HG03457 (cell line): ENCODE results near the gene ADGRD2.

Experiments used
- ATAC-seq: cut with Tn5 transposase; IDR thresholded peaks from one replicate; pipeline ENCODE4 v1.9.1; 2021; ENCODE audit warnings: moderate number of reproducible peaks; ENCODE audit not compliant: unreplicated experiment

Gene ADGRD2

DNA sequence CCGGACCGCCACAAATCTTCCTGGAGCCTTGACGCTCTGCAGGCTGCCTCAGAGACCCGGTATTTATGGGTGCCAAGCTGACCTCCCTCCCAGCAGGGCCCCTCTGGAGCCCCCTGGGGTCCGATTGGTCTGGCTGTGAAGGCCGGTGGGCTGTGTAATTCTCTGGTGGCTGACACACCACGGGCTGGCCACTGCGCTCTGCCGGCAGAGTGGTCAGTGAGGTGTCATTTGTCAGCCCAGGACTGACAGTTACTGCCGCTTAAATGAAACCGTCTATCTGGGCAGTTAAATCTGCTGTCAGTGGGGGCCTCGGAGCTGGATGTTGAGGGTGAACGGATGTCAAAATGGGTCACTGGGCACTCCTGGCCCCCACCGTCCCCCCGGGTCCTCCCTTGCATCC is 46.2 kb downstream of the ADGRD2 start:
- ATAC-seq, result no peak

- ATAC-seq, result no peak
Measured at GRCh38 chr9:124497441-124497840, 47.2 kb downstream of the ADGRD2 start.

GRCh38 chr9:124498040-124498439 is 47.8 kb downstream of the ADGRD2 start:
- ATAC-seq, result no peak

GRCh38 chr9:124498499-124499146 is 48.4 kb downstream of the ADGRD2 start:
- ATAC-seq, result no peak

GRCh38 chr9:124499216-124499615 is 49.0 kb downstream of the ADGRD2 start:
- no peak for ATAC-seq

GRCh38 chr9:124500028-124500795 is 50.0 kb downstream of the ADGRD2 start:
- ATAC-seq, result no peak

DNA sequence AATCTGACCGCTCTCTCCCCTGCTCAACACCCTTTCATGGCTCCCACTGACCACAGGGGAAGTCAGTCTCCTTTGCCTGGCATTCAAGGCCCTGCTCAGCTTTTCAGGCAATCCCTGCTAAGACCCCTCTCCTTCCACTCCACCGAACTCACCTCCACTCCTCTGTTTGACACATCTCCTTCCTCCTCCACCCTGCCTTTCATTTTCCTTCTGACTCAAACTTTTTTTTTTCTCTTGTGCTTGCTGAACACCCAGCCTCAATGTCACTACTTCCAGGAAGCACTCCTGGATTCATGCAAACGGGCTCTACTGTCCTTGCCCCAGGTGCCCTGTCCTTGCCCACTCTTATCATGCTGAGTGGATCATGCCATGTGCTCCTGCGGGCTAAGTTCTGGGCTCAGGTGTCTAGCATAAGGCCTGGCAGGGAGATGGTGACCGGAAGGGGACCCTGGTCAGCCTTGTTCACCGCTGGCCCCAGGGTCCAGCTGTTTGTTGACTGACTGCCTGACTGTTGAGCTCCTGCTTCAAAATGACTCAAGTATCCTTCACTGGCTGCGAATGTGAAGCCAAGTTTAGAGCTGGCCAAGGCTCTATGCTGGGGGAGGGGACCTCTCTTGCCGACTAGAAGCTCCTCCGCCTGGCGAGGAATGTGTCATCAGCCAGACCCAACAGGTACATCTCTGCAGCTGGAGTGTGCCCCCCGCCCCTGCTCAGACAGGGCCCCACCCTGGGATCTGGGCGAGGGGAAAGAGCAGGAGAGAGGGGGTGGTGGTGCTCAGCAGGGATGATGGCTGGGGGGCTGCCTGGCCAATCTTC is 50.8 kb downstream of the ADGRD2 start:
- ATAC-seq, result no peak

GRCh38 chr9:124501771-124502320 is 51.6 kb downstream of the ADGRD2 start:
- no peak for ATAC-seq

DNA sequence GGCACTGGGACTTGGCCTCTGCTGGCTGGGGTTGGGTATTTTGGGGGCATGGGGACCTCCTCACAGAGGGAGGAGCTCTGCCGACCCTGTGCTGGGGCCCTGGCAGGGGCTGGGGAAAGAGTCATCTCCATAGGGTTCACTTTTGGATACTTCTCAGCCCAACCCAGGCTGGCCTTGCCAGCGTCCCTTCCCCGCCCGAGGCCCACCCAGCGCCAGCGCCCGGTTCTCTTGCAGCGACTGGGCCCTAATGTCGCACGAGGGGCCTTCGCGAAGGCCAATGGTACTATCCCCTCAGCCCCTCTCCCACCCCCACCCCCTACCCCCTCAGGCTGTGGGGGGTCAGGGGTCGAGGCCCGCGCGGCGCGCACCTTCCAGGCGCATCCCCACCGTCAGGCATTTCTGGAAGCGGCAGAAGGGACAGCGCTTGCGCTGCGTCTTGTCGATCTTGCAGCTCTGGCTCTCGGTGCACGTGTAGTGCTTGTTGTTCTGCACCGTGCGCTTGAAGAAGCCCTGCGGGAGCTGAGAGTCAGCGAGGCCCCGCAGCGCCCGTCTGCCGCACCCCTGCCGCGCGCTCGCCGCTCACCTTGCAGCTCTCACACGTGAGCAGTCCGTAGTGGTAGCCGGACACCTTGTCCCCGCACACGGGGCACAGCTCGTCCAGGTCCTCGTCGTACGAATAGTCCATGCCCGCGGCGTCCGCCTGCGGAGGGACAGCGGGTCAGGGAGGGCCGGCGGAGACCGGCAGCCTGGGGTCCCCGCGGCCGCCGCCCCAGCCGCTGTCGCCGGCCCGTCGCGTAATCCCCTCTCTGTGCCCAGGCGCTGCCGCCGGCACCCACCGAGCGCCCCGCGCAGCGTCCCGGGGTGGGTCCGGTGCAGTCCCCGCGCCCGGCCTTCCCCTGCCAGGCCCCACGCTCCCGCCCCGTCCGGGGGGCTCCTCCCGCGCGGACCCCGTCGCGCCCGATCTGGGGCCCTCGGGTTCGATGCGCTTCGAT is 52.8 kb downstream of the ADGRD2 start:
- no peak for ATAC-seq

GRCh38 chr9:124503713-124504529 is 53.7 kb downstream of the ADGRD2 start:
- ATAC-seq, result no peak

DNA sequence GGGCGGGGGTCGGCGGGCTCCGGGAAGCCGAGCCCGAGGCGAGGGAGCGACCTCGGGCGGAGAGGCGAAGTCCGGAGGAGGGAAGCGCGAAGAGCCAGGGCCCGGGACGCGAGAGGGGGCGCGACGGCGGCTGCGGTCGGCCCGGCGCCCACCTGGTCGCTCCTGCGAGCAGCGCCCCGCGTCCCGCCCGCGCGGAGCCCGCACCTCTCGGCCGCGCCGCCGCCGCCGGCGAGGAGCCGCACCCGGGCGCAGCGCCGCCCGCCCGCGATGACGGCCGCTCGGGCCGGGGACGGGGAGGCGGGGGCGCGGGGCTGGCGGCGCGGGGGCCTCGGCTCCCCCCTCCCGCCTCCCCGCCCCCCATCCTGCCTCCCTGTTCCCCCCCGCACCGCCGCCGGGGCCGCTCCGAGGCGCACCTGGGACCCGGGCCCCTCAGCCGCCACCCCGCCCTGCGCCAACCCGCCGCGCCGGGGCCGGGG is 54.3 kb downstream of the ADGRD2 start:
- no peak for ATAC-seq

DNA sequence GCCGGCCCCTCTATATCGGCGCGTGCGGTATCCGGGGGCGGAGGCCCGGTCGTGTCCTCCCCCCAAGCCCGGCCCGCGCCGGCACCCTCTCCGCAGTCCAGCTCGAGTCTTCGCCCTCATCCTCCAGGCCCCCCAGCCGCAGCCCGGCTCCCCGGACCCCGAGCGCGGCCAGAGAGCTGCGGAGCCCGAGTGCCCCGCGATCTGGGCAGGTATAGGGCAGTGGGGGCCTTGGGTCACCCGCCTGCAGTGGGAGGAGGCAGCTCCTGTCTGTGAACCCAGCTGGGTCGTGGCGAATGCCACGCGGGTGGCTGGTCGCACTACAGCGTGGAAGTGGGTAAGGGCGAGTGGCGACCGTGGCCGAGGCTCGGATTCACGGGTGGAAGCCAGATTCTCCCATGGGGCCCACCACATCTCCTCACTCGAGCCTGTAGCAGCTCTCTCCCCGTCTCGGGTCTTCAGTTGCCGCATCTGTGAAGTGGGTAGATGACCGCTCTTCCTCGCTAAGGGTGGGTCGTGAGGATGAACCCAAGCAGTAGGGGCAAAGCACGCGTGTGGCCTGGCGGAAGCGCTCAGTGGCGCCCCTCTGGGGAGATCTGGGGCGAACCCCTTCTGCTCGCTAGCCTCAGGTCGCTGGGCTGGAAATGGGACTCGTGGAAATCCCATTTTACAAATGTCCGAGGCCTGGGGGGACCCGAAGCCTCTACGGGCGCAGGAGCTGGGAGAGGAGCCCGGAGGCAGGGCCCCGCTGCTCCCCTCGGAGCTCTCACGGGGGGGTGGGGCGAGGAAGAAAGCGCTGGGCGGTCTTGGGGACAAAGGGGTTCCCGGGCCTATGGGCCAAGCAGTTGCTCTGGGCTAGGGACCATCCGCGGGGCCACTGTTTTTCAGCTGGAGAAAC is 55.0 kb downstream of the ADGRD2 start:
- ATAC-seq, result no peak

DNA sequence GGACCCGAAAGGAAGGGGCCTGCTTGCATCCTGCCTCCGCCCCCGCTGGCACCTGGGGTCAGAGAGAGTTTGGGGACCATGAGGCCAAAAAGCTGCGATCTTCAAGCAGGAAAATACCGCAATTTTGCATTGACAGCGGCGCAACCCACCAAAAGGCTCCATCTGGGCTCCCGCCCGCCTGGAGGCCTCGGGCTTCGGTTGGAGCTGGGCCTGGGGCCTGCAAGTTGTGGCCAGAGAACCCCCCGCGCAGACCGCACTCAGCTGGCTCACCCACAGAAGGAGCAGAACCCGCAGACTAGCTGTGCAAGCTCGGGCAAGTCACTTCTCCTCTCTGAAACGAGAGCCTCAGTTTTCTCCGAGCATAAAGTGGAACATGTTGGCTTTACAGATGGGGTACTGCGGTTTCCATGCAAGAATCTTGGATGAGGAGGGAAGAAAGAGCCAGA is 55.7 kb downstream of the ADGRD2 start:
- ATAC-seq, result no peak

GRCh38 chr9:124506433-124506832 is 56.2 kb downstream of the ADGRD2 start:
- ATAC-seq, result no peak

- ATAC-seq, result no peak
Measured at GRCh38 chr9:124506931-124507879, 57.0 kb downstream of the ADGRD2 start, which contains the start of gene NR5A1. NR5A1 (minus strand) TSS chr9:124507399; CDS start chr9:124503395, 4,004 bp downstream.

DNA sequence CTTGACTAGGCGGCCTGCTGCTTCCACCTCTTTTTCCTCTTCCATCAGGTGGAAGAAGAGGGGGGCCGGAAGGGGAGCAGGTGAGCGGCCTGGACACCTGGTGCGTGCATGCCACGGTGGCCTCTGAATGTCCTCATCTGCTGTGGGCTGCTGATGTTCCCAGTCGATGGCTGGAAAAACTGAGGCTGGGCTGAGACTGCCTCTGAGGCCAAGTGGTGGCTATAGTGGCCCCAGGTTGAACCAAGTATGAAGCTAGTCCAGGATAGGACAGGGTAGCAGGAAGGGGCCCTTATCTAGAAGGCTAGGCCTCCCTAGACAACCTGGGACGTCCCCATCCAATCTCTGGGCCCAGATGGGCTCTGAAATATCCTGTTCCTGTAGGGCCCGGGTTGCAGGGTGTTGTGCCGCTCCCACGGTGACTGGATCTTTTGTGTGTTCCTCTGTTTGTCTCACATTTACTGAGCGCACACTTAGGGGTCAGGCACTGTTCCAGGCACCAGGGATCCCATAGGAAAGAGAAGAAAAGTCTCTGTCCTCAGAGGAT is 57.7 kb downstream of the ADGRD2 start:
- no peak for ATAC-seq
